ENCODE measurements around the gene GNL1. TPM values are rescaled to one million over a fixed set of nuclear protein-coding genes. Genes with fewer than 3 reads are reported as not detected.

Gene GNL1
- total and polyA plus RNA-seq, 2 experiments from 2014 or later: 31.4 to 42.5 TPM

DNA sequence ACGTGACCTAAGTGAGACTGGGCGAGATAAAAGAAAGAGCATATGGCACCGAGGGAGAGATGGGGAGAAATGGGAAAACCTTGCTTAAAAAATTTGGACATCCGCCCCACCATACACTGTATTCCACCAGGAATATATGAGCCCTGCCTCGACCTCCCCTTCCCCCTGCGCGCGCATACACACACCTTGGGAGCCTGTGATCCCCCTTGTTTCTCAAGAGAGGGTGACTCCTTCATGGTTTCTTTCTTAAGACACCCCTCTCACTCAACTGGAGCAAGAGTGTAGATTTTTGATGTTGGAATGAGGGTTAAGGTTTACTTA is 15.4 kb upstream of the GNL1 start:
- ATAC-seq: no peak
- peak overlapping the region; percentile 99 for H3K4me2 ChIP-seq
- Mint-ChIP-seq H3K4me1 (peaks cover 31% of the 10 kb centered on the region), H3K27me3 (ENCODE audit: insufficient read depth, low read depth, poor library complexity) (peaks cover 13% of the 10 kb centered on the region), H3K4me3 (peak overlapping the region; percentile 96), H3K9me3 (no peaks in the 10 kb centered on the region; the same call in 2 of the 3 replicates), H3K27ac (peak overlapping the region; percentile 97), H3K36me3 (ENCODE audit: low read depth) (peaks cover 19% of the 10 kb centered on the region)
- no peak for DNase-seq (ENCODE audit: low spot score)
- peaks cover 52% of the 10 kb centered on the region for H3K79me2 ChIP-seq (replicated peaks; ENCODE audit: insufficient read depth)
- peaks cover 8% of the 10 kb centered on the region; the same call in 1 of the 2 replicates for H3F3A ChIP-seq (replicated peaks; ENCODE audit: low read depth)
- H3K27me3 ChIP-seq (ENCODE audit: insufficient read depth): peaks cover 6% of the 10 kb centered on the region; the same call in 1 of the 2 replicates
- H3K4me3 ChIP-seq: peak overlapping the region; percentile 95
- no peaks in the 10 kb centered on the region for H3K9me2 ChIP-seq (ENCODE audit: insufficient read depth)
- peaks cover 26% of the 10 kb centered on the region for H4K20me1 ChIP-seq (replicated peaks; ENCODE audit: insufficient read depth)
- peak overlapping the region; percentile 7; the same call in 1 of the 2 replicates for H2AFZ ChIP-seq
- TF ChIP-seq ZNF114 (CRISPR knock-in tag; IDR thresholded peaks at IDR 0.05): no peak
- TF ChIP-seq, protein P1, sequence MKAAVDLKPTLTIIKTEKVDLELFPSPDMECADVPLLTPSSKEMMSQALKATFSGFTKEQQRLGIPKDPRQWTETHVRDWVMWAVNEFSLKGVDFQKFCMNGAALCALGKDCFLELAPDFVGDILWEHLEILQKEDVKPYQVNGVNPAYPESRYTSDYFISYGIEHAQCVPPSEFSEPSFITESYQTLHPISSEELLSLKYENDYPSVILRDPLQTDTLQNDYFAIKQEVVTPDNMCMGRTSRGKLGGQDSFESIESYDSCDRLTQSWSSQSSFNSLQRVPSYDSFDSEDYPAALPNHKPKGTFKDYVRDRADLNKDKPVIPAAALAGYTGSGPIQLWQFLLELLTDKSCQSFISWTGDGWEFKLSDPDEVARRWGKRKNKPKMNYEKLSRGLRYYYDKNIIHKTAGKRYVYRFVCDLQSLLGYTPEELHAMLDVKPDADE (IDR thresholded peaks at IDR 0.05): no peak
- TF ChIP-seq, protein P2, sequence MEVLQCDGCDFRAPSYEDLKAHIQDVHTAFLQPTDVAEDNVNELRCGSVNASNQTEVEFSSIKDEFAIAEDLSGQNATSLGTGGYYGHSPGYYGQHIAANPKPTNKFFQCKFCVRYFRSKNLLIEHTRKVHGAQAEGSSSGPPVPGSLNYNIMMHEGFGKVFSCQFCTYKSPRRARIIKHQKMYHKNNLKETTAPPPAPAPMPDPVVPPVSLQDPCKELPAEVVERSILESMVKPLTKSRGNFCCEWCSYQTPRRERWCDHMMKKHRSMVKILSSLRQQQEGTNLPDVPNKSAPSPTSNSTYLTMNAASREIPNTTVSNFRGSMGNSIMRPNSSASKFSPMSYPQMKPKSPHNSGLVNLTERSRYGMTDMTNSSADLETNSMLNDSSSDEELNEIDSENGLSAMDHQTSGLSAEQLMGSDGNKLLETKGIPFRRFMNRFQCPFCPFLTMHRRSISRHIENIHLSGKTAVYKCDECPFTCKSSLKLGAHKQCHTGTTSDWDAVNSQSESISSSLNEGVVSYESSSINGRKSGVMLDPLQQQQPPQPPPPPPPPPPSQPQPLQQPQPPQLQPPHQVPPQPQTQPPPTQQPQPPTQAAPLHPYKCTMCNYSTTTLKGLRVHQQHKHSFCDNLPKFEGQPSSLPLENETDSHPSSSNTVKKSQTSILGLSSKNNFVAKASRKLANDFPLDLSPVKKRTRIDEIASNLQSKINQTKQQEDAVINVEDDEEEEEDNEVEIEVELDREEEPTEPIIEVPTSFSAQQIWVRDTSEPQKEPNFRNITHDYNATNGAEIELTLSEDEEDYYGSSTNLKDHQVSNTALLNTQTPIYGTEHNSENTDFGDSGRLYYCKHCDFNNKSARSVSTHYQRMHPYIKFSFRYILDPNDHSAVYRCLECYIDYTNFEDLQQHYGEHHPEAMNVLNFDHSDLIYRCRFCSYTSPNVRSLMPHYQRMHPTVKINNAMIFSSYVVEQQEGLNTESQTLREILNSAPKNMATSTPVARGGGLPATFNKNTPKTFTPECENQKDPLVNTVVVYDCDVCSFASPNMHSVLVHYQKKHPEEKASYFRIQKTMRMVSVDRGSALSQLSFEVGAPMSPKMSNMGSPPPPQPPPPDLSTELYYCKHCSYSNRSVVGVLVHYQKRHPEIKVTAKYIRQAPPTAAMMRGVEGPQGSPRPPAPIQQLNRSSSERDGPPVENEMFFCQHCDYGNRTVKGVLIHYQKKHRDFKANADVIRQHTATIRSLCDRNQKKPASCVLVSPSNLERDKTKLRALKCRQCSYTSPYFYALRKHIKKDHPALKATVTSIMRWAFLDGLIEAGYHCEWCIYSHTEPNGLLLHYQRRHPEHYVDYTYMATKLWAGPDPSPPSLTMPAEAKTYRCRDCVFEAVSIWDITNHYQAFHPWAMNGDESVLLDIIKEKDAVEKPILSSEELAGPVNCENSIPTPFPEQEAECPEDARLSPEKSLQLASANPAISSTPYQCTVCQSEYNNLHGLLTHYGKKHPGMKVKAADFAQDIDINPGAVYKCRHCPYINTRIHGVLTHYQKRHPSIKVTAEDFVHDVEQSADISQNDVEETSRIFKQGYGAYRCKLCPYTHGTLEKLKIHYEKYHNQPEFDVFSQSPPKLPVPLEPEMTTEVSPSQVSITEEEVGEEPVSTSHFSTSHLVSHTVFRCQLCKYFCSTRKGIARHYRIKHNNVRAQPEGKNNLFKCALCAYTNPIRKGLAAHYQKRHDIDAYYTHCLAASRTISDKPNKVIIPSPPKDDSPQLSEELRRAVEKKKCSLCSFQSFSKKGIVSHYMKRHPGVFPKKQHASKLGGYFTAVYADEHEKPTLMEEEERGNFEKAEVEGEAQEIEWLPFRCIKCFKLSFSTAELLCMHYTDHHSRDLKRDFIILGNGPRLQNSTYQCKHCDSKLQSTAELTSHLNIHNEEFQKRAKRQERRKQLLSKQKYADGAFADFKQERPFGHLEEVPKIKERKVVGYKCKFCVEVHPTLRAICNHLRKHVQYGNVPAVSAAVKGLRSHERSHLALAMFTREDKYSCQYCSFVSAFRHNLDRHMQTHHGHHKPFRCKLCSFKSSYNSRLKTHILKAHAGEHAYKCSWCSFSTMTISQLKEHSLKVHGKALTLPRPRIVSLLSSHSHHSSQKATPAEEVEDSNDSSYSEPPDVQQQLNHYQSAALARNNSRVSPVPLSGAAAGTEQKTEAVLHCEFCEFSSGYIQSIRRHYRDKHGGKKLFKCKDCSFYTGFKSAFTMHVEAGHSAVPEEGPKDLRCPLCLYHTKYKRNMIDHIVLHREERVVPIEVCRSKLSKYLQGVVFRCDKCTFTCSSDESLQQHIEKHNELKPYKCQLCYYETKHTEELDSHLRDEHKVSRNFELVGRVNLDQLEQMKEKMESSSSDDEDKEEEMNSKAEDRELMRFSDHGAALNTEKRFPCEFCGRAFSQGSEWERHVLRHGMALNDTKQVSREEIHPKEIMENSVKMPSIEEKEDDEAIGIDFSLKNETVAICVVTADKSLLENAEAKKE (CRISPR knock-in tag; IDR thresholded peaks at IDR 0.05): no peak
- TF ChIP-seq CTCF (conservative IDR thresholded peaks at IDR 0.05; ENCODE audit: low read depth in 2 of 2): no peak
- no peak for TF ChIP-seq EZH2phosphoT487 (IDR thresholded peaks at IDR 0.05; ENCODE audit: unreplicated experiment)
- no peak for TF ChIP-seq ZNF331 (CRISPR knock-in tag; IDR thresholded peaks at IDR 0.05; ENCODE audit: low read depth)
- no peak for TF ChIP-seq EZH2 (IDR thresholded peaks at IDR 0.05; ENCODE audit: low read depth, unreplicated experiment)
- no peak for TF ChIP-seq CREB1 (CRISPR knock-in tag; IDR thresholded peaks at IDR 0.05; ENCODE audit: low read depth)
- H3K27ac ChIP-seq (ENCODE audit: low read depth): peak overlapping the region; percentile 73; the same call in 1 of the 2 replicates
- H3K36me3 ChIP-seq (ENCODE audit: insufficient read depth): 0 out of 2 replicates have a peak, but pooled peaks cover 6% of the 10 kb centered on the region
- H3K4me1 ChIP-seq (ENCODE audit: insufficient read depth): peaks cover 18% of the 10 kb centered on the region
